GM19467 (cell line): ENCODE measurements around the gene TMEM61.
"Not testable (repeated sequence)": the region's sequence is repeated elsewhere in the genome, so short reads cannot be mapped to it uniquely, and the experiment has no call there.

Experiments used
- ATAC-seq: cut with Tn5 transposase; IDR thresholded peaks from one replicate; pipeline ENCODE4 v1.9.1; 2021; ENCODE audit warnings: mild to moderate bottlenecking, moderate library complexity; ENCODE audit not compliant: unreplicated experiment

The TMEM61 gene

DNA sequence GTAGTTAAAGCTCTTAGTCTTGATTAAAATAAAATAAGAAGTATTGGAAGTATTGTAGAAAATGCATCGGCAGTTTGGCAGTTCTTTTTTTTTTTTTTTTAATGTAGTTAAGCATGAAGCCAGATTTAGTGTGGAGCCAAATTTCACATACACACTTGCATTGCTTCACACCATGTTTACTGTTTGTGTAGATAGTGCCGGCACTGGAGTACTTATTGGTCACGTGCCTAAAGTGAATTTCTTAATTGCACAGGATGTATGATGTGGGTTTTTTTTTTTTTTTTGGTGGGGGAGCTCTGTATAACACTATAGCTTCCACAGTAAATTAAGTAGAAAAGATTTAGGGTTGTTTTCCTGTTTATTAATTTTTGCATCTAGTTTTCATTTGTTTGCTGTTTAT is 21.2 kb upstream of the TMEM61 start:
- ATAC-seq, result no peak

- no peak for ATAC-seq
Measured at GRCh38 chr1:54962612-54963395, 17.6 kb upstream of the TMEM61 start.

- ATAC-seq, result not testable (repeated sequence)
Measured at GRCh38 chr1:54963829-54964228, 16.6 kb upstream of the TMEM61 start.

DNA sequence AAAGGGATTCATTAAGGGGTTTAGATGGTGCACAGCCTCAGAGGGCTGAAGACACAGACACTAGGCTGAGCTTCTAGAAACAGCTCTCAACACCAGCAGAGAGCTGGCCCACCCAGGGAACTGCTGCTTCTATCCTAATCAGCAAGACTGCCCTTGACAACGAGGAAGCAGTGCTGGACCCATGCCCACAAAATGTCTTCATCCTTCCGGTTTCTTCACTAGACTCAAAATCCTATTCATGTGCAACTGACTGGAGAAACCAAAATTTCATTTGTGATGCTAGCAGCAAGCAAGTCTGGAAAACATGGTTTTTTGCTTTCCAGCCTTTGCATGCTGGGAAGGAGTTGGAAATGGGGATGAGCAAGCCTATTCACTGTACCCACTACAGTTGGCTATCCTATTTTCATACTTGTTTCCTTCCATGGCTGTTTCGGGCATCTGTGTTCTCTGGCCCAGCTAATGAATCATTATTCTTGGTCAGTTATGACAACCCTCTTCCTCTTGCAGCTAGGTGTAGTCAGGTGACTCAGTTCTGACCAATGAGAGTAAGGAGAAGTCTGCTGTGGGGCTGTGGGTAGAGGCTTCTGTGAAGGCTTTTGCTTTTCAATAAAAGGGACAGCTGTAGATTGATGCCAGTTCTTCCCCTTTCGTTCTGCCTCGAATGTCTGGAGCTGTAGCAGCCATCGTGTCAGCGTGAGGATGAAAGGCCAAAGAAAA is 14.6 kb upstream of the TMEM61 start:
- ATAC-seq, result peak; percentile 87

- ATAC-seq, result no peak
Measured at GRCh38 chr1:54967372-54967771, 13.1 kb upstream of the TMEM61 start.

DNA sequence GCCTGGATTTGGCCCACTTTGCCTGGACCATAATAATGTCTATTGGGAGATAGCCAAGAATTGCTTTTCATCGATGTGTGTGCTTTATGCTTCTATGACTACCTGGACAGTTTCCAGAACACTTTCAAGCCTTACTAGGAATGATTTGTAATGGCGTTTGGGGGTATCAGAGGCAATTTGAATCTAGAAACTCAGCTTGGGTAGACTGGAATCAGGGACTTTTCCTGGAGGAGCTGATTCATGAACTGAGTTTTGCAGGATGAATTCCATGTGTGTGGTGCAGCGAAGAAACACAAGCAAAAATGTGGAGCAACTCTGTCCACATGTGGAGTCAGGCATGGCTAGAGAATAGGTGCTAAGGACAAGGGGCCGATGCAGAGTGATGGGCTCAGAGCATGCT is 11.9 kb upstream of the TMEM61 start:
- ATAC-seq, result no peak

DNA sequence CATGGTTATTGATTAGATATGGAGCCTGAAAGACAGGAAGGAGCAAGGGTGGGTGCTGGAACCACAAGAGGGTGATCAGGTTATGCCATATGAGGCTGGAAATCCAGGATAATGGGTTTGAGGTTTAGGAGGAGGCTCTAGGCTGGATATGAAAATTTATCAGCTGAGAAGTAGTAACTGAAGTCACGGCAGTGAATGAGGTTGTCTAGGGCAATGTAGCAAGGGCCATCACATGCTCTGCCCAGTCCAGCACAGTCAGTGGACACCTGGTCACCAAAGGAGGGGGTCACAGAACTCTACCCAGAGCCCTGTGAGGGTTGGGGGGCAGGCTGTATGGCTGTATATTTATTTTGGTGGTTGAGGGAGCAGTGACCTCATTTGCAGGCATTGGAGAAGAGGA is 10.5 kb upstream of the TMEM61 start:
- ATAC-seq, result no peak

- no peak for ATAC-seq
Measured at GRCh38 chr1:54970901-54971300, 9.5 kb upstream of the TMEM61 start.

DNA sequence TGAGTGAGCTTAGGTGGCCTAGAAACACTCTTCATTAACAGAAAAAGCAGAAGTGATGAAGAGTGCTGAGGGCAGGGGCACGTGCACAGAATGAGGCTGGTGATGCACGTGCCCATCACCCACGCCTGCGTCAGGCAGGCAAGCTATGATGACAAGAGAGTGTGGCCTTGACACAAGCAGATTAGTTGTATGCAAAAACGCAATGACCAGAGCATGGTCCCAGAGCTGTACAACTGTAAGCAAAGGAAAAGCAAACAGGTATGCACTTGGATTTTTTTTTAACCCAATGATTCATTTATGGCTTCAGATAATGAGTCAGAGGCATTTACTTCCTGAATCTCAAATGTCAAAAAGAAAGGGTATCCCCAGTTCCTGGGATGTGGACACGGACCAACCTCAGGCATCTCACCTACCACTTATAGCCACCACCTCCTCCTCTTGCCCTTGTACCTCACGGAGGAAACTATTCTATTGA is 9.1 kb upstream of the TMEM61 start:
- peak; percentile 63 for ATAC-seq

GRCh38 chr1:54972436-54972835 is 8.0 kb upstream of the TMEM61 start:
- no peak for ATAC-seq

DNA sequence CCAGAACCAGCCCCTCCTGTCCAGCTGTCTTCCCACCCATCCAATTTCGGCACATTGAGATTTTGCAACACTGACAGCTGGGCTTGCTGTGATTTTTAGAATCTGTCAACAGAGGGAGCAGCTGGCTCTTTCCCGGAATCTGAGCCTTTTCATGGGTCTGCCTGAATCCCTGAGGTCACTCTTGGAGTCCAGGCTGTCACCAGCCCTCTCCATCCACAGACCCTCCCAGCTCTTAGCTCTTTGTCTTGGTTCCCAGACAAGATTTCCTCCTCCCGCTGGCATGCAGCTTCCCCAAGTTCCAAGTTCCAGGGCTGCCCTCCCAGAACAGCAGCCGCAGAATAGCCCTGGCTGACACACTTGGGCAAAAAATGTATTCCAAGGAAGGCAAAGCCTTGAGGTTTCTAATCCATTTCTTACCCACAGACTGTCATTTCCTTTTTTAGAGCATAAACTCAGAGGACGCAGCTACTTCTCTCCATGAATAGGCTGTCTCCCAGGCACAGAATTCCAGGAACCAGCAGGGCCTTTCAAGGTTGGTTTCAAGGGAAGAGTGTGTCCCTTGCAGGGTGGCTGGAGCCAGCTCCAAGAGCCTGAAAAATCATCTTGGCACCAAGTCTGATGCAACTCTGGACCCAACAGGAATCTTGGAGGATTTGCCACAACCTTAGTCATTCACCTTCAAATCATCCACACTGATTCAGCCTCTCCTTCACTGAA is 7.1 kb upstream of the TMEM61 start:
- no peak for ATAC-seq

DNA sequence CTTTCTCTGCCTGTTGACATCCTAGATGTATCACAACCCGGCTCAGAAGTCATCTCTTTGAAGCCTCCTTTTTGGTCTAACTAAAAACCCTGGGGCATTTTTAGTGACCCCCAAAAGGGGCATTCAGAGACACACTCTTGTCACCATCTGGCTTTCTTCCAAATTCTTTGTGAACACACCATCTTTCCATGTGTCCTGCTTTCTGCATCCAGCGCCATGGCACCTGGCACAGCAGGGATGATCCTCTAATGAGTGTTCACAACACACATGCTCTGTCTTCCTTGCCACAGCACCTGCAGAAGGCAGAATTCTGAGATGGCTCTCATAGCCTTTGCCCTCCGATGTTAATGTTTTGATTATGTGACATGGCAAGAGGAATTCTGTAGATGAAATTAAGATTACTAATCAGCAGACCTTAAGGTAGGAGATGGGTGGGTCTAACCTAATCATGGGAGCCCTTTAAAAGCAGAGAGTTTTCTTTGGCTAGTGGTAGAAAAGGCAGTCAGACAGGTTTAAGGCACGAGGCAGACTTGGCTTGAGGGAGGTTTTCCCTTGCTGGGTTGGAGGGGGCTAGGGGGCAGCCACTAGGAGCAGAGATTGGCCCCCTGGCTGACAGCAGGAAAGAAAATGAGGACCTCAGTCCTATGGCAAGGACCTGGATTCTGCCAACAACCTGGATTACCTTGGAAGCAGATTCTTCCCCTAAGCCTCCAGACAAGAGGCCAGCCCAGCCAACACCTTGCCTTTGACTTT is 4.9 kb upstream of the TMEM61 start:
- no peak for ATAC-seq

- no peak for ATAC-seq
Measured at GRCh38 chr1:54976747-54977146, 3.7 kb upstream of the TMEM61 start.

GRCh38 chr1:54977533-54978297 is 2.7 kb upstream of the TMEM61 start:
- ATAC-seq, result no peak

- no peak for ATAC-seq
Measured at GRCh38 chr1:54978528-54979326, 1.7 kb upstream of the TMEM61 start.

DNA sequence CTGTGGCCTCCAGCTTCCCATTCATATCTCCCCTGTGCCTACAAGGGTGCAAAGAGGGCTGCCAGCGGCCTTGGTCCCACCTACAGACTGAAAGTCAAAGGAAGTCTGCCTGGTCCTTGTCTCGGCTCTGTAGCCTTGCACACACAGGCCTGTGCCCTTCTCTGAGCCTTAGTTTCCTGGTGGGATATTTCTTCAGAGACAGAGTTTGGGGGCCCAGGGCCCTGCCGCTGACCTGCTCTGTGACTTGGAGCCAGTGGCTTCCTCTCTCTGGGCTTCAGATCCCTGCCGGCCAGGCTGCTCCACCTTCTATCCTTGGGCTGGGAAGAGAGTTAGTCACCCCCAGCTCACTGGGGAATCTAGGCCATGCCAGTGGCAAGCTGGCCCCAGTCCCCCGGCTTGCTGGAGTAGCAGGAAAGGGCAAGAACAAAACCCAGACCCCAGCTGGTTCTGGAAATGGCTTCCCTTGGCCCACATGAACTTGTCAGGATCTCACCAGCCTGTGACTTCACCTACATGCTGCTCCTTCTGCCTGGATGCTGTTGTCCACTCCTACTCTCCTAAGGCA is 1.0 kb upstream of the TMEM61 start:
- no peak for ATAC-seq

DNA sequence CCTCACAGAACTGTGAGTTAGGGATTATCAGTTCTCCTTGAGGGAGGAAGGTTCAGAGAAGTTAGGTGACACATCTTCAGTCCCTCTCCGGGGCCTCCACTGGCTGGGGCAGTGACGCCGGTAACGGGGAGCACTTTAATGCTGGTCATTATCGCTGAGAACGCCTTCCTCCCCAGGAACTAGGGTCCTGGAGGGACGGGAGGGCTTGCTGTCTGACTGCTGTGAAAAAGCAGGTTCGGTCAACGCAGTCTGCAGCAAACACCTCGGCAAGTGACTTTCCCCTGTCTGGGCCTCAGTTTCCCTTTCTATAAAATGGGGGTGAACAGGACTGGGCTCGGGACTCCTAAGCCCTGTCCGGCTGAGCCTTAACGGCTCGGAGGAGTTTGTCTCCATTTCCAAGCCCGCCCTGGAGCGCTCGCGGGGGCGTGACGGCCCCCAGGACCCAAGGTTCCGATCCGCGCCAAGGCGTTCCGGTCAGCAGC is 341 bp upstream of the TMEM61 start:
- ATAC-seq, result no peak

DNA sequence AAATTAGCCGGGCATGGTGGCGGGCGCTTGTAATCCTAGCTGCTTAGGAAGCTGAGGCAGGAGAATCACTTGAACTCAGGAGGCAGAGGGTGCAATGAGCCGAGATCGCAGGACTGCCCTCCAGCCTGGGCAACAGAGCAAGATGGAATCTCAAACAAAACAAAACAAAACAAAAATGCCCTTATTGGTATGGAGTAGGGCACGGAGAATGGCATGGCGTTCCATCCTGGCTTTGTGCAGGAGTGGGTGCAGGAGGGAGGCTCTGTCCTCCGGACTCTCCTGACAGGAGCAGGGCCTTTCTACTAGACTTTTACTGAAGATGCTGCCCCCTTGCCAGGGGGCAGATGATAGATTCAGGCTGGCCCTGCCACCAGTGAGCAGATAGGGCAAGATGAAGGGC is 1.0 kb downstream of the TMEM61 start:
- no peak for ATAC-seq

DNA sequence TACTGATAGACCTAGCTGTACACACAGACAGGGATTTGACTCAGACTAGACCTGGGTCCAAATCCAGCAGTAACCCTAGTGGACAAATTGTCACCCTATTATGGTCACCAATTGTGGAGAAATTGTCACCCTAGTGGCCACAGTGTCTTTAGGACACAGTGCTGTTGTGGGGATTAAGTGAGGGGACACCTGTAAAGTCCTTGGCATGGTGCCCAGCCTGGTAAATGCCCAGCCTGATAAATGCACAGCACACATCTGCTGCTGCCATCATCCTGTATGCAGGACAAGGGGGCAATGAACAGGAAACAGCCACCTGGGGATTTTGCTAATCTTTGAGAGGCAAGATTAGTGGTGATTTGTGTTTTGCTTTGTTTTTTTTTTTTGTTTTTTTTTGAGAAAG is 2.3 kb downstream of the TMEM61 start:
- ATAC-seq, result no peak
